Measurements from ENCODE around the gene FNDC5. TPM values are rescaled to one million over a fixed set of nuclear protein-coding genes. Genes with fewer than 3 reads are reported as not detected.

The FNDC5 gene
- total RNA-seq, 6 experiments from 2014 or later, result 0.28 to 0.90 (median 0.58) TPM

GRCh38 chr1:32828341-32828740, 42.4 kb downstream of the FNDC5 start:
- Mint-ChIP-seq H3K4me1 (ENCODE audit: low read depth) (no peaks in the 10 kb centered on the region), H3K9me3 (no peaks in the 10 kb centered on the region), H3K4me3 (no peak overlapping the region), H3K27me3 (ENCODE audit: insufficient read depth) (peaks cover 2% of the 10 kb centered on the region; the same call in 1 of the 2 replicates), H3K36me3 (ENCODE audit: low read depth) (peaks cover 24% of the 10 kb centered on the region; the same call in 1 of the 2 replicates), H3K27ac (no peak overlapping the region)
- TF ChIP-seq CTCF (IDR thresholded peaks at IDR 0.05), result peak; percentile 62
- DNase-seq, result peak; percentile 36

GRCh38 chr1:32825181-32825580, 45.5 kb downstream of the FNDC5 start:
- TF ChIP-seq CTCF (IDR thresholded peaks at IDR 0.05), result no peak
- peaks cover 20% of the 10 kb centered on the region; the same call in 1 of the 2 replicates for H3K36me3 Mint-ChIP-seq (ENCODE audit: low read depth)

GRCh38 chr1:32818804-32819541, 51.7 kb downstream of the FNDC5 start:
- no peak for TF ChIP-seq CTCF (IDR thresholded peaks at IDR 0.05)
- Mint-ChIP-seq H3K4me1 (ENCODE audit: low read depth) (peaks cover 26% of the 10 kb centered on the region), H3K27ac (peak overlapping the region; percentile 98), H3K9me3 (no peaks in the 10 kb centered on the region), H3K36me3 (ENCODE audit: low read depth) (peaks cover 23% of the 10 kb centered on the region), H3K4me3 (peak overlapping the region; percentile 96), H3K27me3 (ENCODE audit: insufficient read depth) (no peaks in the 10 kb centered on the region)
- no peak for DNase-seq

More at GRCh38 chr1:32825181-32825580, 45.5 kb downstream of the FNDC5 start:
- no peak overlapping the region for H3K4me3 Mint-ChIP-seq
- no peaks in the 10 kb centered on the region for H3K4me1 Mint-ChIP-seq (ENCODE audit: low read depth)
- H3K27ac Mint-ChIP-seq, result no peak overlapping the region
- no peak for DNase-seq
- H3K9me3 Mint-ChIP-seq, result no peaks in the 10 kb centered on the region
- peaks cover 2% of the 10 kb centered on the region; the same call in 1 of the 2 replicates for H3K27me3 Mint-ChIP-seq (ENCODE audit: insufficient read depth)

- H3K4me3 Mint-ChIP-seq, result peak overlapping the region; percentile 96
- H3K27me3 Mint-ChIP-seq (ENCODE audit: insufficient read depth), result no peaks in the 10 kb centered on the region
- peak; percentile 32 for DNase-seq
- H3K36me3 Mint-ChIP-seq (ENCODE audit: low read depth), result peaks cover 31% of the 10 kb centered on the region
- peaks cover 34% of the 10 kb centered on the region for H3K4me1 Mint-ChIP-seq (ENCODE audit: low read depth)
- TF ChIP-seq CTCF (IDR thresholded peaks at IDR 0.05), result peak; percentile 3; the same call in 1 of the 2 replicates
- peak overlapping the region; percentile 98 for H3K27ac Mint-ChIP-seq
- H3K9me3 Mint-ChIP-seq, result no peaks in the 10 kb centered on the region
Measured at GRCh38 chr1:32817815-32818786, 52.6 kb downstream of the FNDC5 start.

- Mint-ChIP-seq H3K9me3 (no peaks in the 10 kb centered on the region), H3K36me3 (ENCODE audit: low read depth) (peaks cover 34% of the 10 kb centered on the region), H3K27me3 (ENCODE audit: insufficient read depth) (no peaks in the 10 kb centered on the region), H3K4me1 (ENCODE audit: low read depth) (peaks cover 37% of the 10 kb centered on the region), H3K4me3 (peak within 1 kb of the TSS; percentile 96), H3K27ac (peak within 1 kb of the TSS; percentile 98)
- no peak for TF ChIP-seq CTCF (IDR thresholded peaks at IDR 0.05)
- DNase-seq, result peak; percentile 99
Measured at GRCh38 chr1:32817159-32817814, 53.4 kb downstream of the FNDC5 start, which contains the start of the genes S100PBP and YARS1. Gene S100PBP, plus strand, starts transcription at chr1:32817653. Its CDS starts 8,447 bp downstream, at chr1:32826100. Gene YARS1, minus strand, starts transcription at chr1:32817358. Its CDS starts 114 bp downstream, at chr1:32817244.

Measured in HFFc6 (cell line).